ENCODE results near the gene GAS7. TPM values are rescaled to one million over a fixed set of nuclear protein-coding genes. Genes with fewer than 3 reads are reported as not detected.

Gene GAS7
- total and polyA plus RNA-seq, 3 experiments from 2014 or later: 1.9 to 4.4 (median 3.3) TPM

DNA sequence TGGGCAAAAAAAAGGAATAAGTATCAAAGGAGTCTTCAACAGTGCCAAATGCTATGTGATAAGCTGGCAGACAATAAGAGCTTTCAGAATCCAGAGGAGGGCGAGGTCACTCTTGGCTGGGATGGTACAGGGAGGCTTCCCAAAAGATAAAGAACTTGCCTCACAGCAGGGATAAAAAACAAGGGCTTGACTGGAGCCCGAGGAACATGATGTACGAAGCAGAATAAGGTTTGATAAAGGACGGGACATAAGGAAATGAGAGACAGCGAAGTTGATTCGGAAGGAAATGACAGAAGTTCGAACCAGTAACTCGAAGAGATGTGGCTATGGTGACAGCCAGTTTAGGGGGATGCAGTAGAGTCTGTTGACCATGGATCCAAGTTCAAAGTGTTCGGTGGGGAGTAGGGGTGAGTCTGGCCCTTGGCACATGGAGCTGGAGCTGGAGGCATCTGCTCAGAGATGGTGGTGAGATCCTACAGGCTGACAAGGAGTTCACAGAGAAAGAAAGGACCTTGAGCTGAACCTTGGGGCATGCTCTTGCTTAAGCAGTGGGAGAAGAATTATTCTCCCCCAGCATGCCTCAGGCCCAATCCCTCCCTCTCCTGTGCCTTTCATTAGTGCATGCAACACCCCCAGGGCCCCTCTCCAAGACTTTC, 155.7 kb downstream of the GAS7 start:
- H3K36me3 Mint-ChIP-seq: peaks cover 0 to 8% (median 2%) of the 10 kb centered on the region in 3 donors
- Histone ChIP-seq H3K36me3 (ENCODE audit: insufficient read depth, low read length) (no peaks in the 10 kb centered on the region), H3K27me3 (ENCODE audit: insufficient read depth, low read length, poor library complexity, severe bottlenecking) (no peaks in the 10 kb centered on the region), H3K4me3 (ENCODE audit: low read length) (no peak overlapping the region), H3K4me1 (ENCODE audit: insufficient read depth, low read length) (peaks cover 7% of the 10 kb centered on the region), H3K27ac (ENCODE audit: low read depth, low read length) (no peak overlapping the region), H3K9me3 (ENCODE audit: low read length) (no peaks in the 10 kb centered on the region)
- ChIA-PET CTCF (interaction anchor here (1.0 kb wide), 1 partner anchor 76 kb away, joined by 3 read pairs; no protein-coding TSS in a partner anchor), POLR2A (no interaction called here)
- DNase-seq: no peak
- no peaks in the 10 kb centered on the region for H3K9me3 Mint-ChIP-seq
- H3K27ac Mint-ChIP-seq: peak overlapping the region in 2 of 8 donors; percentile 17 to 91
- no peak overlapping the region for H3K4me3 Mint-ChIP-seq
- H3K4me1 Mint-ChIP-seq: peaks cover 24 to 35% (median 26%) of the 10 kb centered on the region in 3 donors
- peaks cover 0 to 3% of the 10 kb centered on the region in 2 donors for H3K27me3 Mint-ChIP-seq

DNA sequence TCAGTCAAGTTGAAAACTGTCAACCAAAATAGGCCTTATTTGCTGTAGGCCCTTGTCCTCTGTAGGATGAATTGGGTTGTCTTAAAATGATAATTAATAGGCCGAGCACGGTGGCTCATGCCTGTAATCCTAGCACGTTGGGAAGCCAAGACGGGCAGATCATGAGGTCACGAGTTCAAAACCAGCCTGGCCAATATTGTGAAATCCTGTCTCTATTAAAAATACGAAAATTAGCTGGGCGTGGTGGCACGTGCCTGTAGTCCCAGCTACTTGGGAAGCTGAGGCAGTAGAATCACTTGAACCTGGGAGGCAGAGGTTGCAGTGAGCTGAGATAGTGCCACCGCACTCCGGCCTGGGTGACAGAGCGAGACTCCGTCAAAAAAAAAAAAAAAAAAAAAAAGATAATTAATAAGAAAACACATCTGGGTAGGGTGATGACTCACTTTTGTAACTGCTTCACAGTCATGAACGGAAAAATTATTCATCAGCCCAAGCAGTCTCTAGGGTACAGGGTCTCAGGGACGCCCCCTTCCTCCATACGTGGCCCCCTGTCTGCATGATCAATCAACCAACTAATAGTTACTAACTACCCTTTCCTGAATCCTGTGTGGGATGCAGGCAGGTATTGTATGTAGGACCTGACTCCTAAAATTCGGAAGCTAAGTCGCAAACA, 156.4 kb downstream of the GAS7 start:
- Mint-ChIP-seq H3K27me3 (peaks cover 0 to 3% of the 10 kb centered on the region in 2 donors), H3K9me3 (no peaks in the 10 kb centered on the region), H3K36me3 (peaks cover 0 to 8% (median 2%) of the 10 kb centered on the region in 3 donors), H3K27ac (peak overlapping the region in 1 of 8 donors; percentile 91), H3K4me1 (peaks cover 17 to 28% (median 20%) of the 10 kb centered on the region in 3 donors), H3K4me3 (no peak overlapping the region)
- Histone ChIP-seq H3K36me3 (ENCODE audit: insufficient read depth, low read length) (no peaks in the 10 kb centered on the region), H3K4me1 (ENCODE audit: insufficient read depth, low read length) (peaks cover 3% of the 10 kb centered on the region), H3K4me3 (ENCODE audit: low read length) (no peak overlapping the region), H3K9me3 (ENCODE audit: low read length) (no peaks in the 10 kb centered on the region), H3K27ac (ENCODE audit: low read depth, low read length) (no peak overlapping the region), H3K27me3 (ENCODE audit: insufficient read depth, low read length, poor library complexity, severe bottlenecking) (no peaks in the 10 kb centered on the region)
- POLR2A ChIA-PET: no interaction called here
- no peak for DNase-seq
- CTCF ChIA-PET: interaction anchor here (1.0 kb wide), 1 partner anchor 75 kb away, joined by 3 read pairs; no protein-coding TSS in a partner anchor

DNA sequence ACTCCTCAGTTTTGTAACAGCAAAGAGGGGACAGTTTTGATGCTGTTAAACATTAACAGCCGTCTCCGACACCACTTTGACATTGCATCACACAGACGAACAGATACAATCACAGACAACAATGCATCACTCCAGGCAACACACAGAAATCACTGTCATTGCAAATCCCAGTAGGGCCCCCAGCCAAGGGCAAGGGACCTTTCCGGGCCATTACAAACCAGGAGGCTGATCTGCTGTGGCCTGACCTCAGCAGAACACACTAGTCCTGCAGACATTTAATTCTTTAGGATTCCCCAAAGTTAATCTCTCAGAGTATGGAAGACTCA, 157.2 kb downstream of the GAS7 start:
- Histone ChIP-seq H3K27ac (ENCODE audit: low read depth, low read length) (no peak overlapping the region), H3K27me3 (ENCODE audit: insufficient read depth, low read length, poor library complexity, severe bottlenecking) (no peaks in the 10 kb centered on the region), H3K9me3 (ENCODE audit: low read length) (no peaks in the 10 kb centered on the region), H3K4me1 (ENCODE audit: insufficient read depth, low read length) (no peaks in the 10 kb centered on the region), H3K4me3 (ENCODE audit: low read length) (no peak overlapping the region), H3K36me3 (ENCODE audit: insufficient read depth, low read length) (no peaks in the 10 kb centered on the region)
- peaks cover 0 to 8% (median 2%) of the 10 kb centered on the region in 3 donors for H3K36me3 Mint-ChIP-seq
- no peak for DNase-seq
- CTCF ChIA-PET: no interaction called here
- H3K4me3 Mint-ChIP-seq: no peak overlapping the region
- POLR2A ChIA-PET: no interaction called here
- peaks cover 0 to 3% of the 10 kb centered on the region in 2 donors for H3K27me3 Mint-ChIP-seq
- H3K9me3 Mint-ChIP-seq: no peaks in the 10 kb centered on the region
- H3K4me1 Mint-ChIP-seq: peaks cover 10 to 23% (median 15%) of the 10 kb centered on the region in 3 donors
- no peak overlapping the region for H3K27ac Mint-ChIP-seq

DNA sequence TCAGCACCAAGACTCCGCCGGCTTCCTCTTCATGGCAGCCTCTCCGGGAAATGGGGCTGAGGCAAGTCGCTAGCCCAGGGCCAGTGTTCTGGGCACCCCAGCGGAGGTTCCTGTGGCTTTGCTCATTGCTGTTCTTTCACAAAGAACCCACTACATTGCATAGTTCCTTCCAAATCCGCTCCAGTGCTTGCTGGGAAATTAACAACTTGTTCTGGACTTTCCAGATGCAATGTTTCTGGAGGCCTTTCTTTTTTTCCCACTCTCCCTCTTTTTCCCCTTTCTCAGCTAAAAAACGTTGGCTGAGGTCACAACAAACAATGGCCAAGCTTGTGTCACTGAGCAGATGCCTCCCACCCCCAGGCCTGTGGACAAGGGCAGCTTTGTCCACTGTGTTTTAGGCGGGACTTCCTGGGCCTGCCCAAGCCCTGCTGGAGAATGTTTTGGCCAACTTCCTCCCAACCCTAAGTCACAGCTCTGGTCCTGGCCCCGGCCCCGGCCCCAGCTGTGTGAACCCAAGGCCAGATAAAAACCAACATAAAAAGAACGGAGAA, 161.8 kb downstream of the GAS7 start:
- Histone ChIP-seq H3K36me3 (ENCODE audit: insufficient read depth, low read length) (no peaks in the 10 kb centered on the region), H3K27me3 (ENCODE audit: insufficient read depth, low read length, poor library complexity, severe bottlenecking) (no peaks in the 10 kb centered on the region), H3K4me1 (ENCODE audit: insufficient read depth, low read length) (no peaks in the 10 kb centered on the region), H3K9me3 (ENCODE audit: low read length) (no peaks in the 10 kb centered on the region), H3K27ac (ENCODE audit: low read depth, low read length) (no peak overlapping the region), H3K4me3 (ENCODE audit: low read length) (no peak overlapping the region)
- Mint-ChIP-seq H3K36me3 (peaks cover 0 to 8% (median 2%) of the 10 kb centered on the region in 3 donors), H3K4me3 (no peak overlapping the region), H3K4me1 (peaks cover 6 to 10% (median 7%) of the 10 kb centered on the region in 3 donors), H3K27ac (no peak overlapping the region), H3K27me3 (peaks cover 2 to 3% of the 10 kb centered on the region in 2 donors), H3K9me3 (no peaks in the 10 kb centered on the region)
- ChIA-PET POLR2A (no interaction called here), CTCF (no interaction called here)
- DNase-seq: no peak

DNA sequence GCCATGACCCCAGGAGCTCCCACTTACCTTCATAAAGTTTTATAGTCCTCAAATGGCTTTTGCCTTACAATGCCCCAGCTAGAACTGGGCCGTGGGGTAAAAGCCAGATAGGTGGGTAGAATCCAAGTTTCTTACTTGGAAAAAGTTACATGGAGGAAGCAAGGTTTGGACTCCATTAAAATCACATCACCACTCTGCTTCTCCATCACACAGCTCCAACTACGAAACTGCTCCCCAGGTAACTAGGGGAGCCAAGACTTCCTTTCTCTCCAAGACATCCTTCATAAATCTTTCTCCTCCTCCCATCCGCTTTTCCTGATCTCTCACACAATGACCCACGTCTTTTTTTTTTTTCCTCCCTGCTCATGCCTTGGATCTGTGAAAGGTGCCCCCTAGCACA, 162.5 kb downstream of the GAS7 start:
- Histone ChIP-seq H3K36me3 (ENCODE audit: insufficient read depth, low read length) (no peaks in the 10 kb centered on the region), H3K4me3 (ENCODE audit: low read length) (no peak overlapping the region), H3K9me3 (ENCODE audit: low read length) (no peaks in the 10 kb centered on the region), H3K27ac (ENCODE audit: low read depth, low read length) (no peak overlapping the region), H3K4me1 (ENCODE audit: insufficient read depth, low read length) (no peaks in the 10 kb centered on the region), H3K27me3 (ENCODE audit: insufficient read depth, low read length, poor library complexity, severe bottlenecking) (no peaks in the 10 kb centered on the region)
- H3K27me3 Mint-ChIP-seq: peaks cover 2 to 3% of the 10 kb centered on the region in 2 donors
- no peaks in the 10 kb centered on the region for H3K9me3 Mint-ChIP-seq
- ChIA-PET CTCF (no interaction called here), POLR2A (no interaction called here)
- H3K36me3 Mint-ChIP-seq: peaks cover 0 to 8% (median 2%) of the 10 kb centered on the region in 3 donors
- no peak for DNase-seq
- H3K4me1 Mint-ChIP-seq: peaks cover 6 to 8% (median 7%) of the 10 kb centered on the region in 3 donors
- H3K4me3 Mint-ChIP-seq: no peak overlapping the region
- H3K27ac Mint-ChIP-seq: peak overlapping the region in 2 of 8 donors; percentile 47 to 66

DNA sequence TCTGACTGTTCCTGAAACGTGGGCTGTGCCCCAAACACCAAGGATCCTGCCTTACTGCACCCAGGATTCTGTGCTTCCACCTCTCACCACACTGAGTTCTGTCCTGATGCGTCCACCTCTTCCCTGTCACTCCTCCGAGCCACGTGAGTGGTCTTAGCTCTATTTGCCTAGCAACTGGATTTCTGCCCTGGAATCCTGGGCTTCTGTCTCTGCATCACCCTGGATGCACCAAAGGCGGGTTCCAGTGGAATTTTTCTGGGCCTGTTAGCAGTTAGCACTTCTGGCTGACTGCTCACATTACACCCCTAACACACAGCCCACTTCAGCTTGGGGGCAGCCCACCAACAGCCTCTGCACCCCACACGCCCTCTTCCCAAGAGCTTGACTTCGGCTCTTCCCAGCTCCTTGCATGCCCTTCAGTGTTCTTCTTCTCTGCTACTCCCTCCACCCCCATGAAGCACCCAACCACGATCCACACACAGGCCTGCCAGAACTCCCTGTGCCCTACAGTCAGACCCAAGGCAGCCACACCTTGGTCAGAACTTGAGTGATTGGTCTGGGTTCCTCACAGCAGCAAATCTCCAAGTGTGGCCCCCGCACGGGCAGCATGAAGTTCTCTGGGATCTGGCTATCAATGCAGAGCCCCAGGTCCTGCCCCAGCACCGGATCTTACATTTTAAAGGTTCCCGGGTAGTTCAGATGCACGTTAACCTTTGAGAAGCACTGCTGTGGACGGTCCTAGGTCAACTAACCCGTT, 163.5 kb downstream of the GAS7 start:
- H3K4me3 Mint-ChIP-seq: no peak overlapping the region
- H3K9me3 ChIP-seq (ENCODE audit: low read length): no peaks in the 10 kb centered on the region
- H3K27me3 ChIP-seq (ENCODE audit: insufficient read depth, low read length, poor library complexity, severe bottlenecking): no peaks in the 10 kb centered on the region
- H3K27ac Mint-ChIP-seq: peak overlapping the region in 1 of 8 donors; percentile 36
- H3K4me3 ChIP-seq (ENCODE audit: low read length): no peak overlapping the region
- H3K9me3 Mint-ChIP-seq: no peaks in the 10 kb centered on the region
- H3K27ac ChIP-seq (ENCODE audit: low read depth, low read length): no peak overlapping the region
- H3K27me3 Mint-ChIP-seq: peaks cover 3% of the 10 kb centered on the region in 2 donors
- H3K36me3 Mint-ChIP-seq: peaks cover 0 to 5% (median 0%) of the 10 kb centered on the region in 3 donors
- no peak for DNase-seq
- POLR2A ChIA-PET: no interaction called here
- CTCF ChIA-PET: no interaction called here
- no peaks in the 10 kb centered on the region for H3K4me1 ChIP-seq (ENCODE audit: insufficient read depth, low read length)
- H3K4me1 Mint-ChIP-seq: peaks cover 0 to 1% (median 0%) of the 10 kb centered on the region in 3 donors
- H3K36me3 ChIP-seq (ENCODE audit: insufficient read depth, low read length): no peaks in the 10 kb centered on the region

DNA sequence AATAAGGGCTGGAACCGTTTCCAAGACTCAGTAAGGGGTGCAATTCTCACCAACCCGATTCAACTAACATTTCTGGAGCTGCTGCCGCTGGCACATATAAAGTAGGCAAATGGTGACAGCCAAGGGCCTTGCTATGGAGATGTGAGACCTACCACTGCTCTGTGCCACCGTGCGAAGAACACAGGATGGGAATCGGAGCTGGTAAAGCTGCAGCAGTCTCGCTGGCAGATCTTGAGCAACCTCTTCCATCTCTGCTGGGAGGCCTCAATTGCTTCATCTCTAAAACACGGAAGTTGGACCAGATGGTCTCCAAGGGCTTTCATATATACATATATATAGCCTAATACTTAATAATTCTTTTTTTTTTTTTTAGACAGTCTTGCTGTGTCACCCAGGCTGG, 164.4 kb downstream of the GAS7 start:
- H3K36me3 ChIP-seq (ENCODE audit: insufficient read depth, low read length): no peaks in the 10 kb centered on the region
- no peak for DNase-seq
- ChIA-PET CTCF (no interaction called here), POLR2A (no interaction called here)
- Mint-ChIP-seq H3K27me3 (peaks cover 3% of the 10 kb centered on the region in 2 donors), H3K36me3 (peaks cover 0 to 3% (median 0%) of the 10 kb centered on the region in 3 donors), H3K27ac (no peak overlapping the region), H3K9me3 (no peaks in the 10 kb centered on the region), H3K4me3 (no peak overlapping the region), H3K4me1 (no peaks in the 10 kb centered on the region)
- no peaks in the 10 kb centered on the region for H3K4me1 ChIP-seq (ENCODE audit: insufficient read depth, low read length)
- H3K27ac ChIP-seq (ENCODE audit: low read depth, low read length): no peak overlapping the region
- H3K9me3 ChIP-seq (ENCODE audit: low read length): no peaks in the 10 kb centered on the region
- no peak overlapping the region for H3K4me3 ChIP-seq (ENCODE audit: low read length)
- no peaks in the 10 kb centered on the region for H3K27me3 ChIP-seq (ENCODE audit: insufficient read depth, low read length, poor library complexity, severe bottlenecking)

DNA sequence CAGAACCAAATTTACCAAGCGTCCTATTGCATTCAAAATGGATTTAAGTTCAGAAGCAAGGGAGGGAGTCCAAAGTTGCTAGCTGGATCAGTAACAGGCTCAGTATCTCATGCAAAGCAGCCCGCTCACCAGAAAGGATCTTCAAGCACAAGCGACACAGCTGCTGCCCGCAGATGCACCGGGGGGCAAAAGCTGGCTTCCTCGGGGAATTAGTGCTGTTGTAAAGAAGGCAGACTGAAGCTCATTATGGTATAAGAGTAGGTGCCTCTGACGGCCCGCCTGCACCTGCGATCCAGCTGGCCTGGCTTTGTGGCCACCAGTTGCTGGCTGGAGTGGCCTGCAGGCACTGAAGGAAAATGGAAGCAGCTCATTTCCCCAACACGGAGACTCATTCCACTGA, 165.0 kb downstream of the GAS7 start:
- Histone ChIP-seq H3K36me3 (ENCODE audit: insufficient read depth, low read length) (no peaks in the 10 kb centered on the region), H3K27ac (ENCODE audit: low read depth, low read length) (no peak overlapping the region), H3K4me1 (ENCODE audit: insufficient read depth, low read length) (no peaks in the 10 kb centered on the region), H3K4me3 (ENCODE audit: low read length) (no peak overlapping the region), H3K27me3 (ENCODE audit: insufficient read depth, low read length, poor library complexity, severe bottlenecking) (no peaks in the 10 kb centered on the region), H3K9me3 (ENCODE audit: low read length) (no peaks in the 10 kb centered on the region)
- ChIA-PET POLR2A (no interaction called here), CTCF (no interaction called here)
- H3K27ac Mint-ChIP-seq: no peak overlapping the region
- H3K4me3 Mint-ChIP-seq: no peak overlapping the region
- no peak for DNase-seq
- no peaks in the 10 kb centered on the region for H3K36me3 Mint-ChIP-seq
- peaks cover 3% of the 10 kb centered on the region in 2 donors for H3K27me3 Mint-ChIP-seq
- H3K4me1 Mint-ChIP-seq: no peaks in the 10 kb centered on the region
- no peaks in the 10 kb centered on the region for H3K9me3 Mint-ChIP-seq

All from CD8-positive, alpha-beta memory T cell (primary cell).